GM21528 (cell line): Measurements from ENCODE around the gene MSI1.

ENCODE experiments used
- ATAC-seq: cut with Tn5 transposase; IDR thresholded peaks from one replicate; pipeline ENCODE4 v1.9.1; 2021; ENCODE audit warnings: mild to moderate bottlenecking, moderate library complexity; ENCODE audit not compliant: unreplicated experiment, low FRiP score

MSI1 gene

DNA sequence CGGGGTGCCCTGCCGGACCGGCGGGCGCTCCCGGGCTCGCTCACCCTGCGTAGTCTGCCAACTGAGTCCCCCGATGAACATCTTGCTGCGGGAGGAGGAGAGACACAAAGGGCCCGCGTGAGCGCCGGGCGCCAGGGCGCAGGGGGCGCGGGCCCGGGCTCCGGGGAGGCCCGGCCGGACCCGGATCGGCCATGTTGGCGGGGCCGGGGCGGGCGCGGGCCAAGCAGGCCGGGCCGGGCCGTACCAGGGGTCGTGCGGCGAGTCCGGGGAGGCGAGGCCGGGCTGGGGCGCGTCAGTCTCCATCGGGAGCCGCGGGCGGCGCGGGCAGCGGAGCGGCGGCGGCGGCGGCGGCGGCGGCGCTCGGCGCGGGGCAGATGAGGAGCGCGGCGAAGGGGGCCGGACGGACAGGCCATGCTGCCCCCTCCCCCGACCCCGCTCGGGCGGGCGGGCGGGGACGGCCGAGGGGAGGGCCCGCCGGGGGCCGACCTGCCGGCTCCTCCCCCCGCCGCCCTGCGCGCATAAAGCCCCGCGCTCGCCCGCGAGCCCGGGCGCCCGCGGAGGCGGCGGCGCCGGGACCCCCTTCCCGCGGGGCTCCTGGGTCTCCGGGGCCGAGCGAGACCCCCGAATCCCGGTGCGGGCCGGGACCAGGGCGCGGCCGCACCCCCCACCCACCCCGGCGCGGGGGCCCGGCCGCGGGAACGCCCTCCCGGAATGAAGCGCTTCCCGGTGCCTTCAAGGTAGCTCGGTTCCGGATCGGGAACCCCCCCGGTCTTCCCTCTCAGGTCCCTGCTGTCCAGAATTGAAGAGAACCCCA lies at the start of gene MSI1:
Gene MSI1 (minus strand): TSS at position 376 of the 814 bp plus-strand sequence. CDS start 73 bp downstream, at position 303.
- no peak for ATAC-seq

- no peak for ATAC-seq
Observed at GRCh38 chr12:120417917-120418580, 49.1 kb upstream of the MSI1 start.

- no peak for ATAC-seq
Observed at GRCh38 chr12:120416490-120417216, 47.7 kb upstream of the MSI1 start.

DNA sequence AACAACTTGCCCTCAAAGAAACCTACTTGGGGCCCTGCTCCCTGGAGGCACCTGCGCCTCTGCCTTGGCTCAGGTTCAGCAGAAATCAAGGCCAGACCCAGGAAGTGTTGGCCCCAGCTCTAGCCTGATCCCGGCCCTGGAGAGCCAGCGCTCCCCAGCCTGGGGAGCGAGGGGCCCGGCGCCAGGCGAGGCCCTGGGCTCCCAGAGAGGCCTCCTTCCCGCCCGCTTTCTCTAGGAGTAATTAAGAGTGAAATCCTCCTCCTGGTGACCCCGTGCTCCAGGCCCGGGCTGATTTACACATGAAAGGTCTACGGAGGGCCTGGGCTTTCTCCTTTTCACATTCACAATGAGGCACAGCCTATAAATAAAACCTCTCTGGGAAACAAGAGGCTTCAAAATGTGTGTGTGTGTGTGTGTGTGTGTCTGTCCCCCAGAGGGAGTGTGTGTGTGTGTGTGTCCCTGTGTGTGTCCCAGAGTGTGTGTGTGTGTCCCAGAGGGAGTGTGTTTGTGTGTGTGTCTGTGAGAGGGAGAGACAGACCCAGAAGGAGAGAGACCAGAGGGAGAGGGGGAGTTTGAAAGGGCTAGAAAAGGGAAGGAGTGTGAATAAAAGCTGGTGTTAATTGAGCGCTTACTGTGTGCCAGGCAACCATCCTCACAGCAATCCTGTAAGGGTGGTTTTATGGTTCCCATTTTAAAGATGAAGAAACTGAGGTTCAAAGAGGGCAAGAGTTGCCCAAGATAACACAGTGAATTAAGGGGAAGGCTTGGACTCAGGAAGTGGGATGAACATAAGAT lies 45.1 kb upstream of the MSI1 start:
- no peak for ATAC-seq

DNA sequence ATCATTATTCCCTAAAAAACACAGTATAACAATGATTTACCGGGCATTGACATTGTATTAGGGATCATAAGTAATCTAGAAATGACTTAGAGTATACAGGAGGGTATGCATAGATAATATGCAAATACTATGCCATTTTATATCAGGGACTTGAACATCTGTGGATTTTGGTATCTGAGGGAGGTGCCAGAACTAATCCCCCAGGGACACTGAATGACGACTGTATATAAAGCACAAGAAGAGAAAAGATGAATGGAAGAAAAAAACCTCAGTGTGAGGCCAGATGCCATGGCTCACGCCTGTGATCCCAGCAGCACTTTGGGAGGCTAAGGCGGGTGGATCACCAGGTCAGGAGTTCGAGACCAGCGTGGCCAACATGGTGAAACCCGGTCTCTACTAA lies 43.5 kb upstream of the MSI1 start:
- no peak for ATAC-seq

DNA sequence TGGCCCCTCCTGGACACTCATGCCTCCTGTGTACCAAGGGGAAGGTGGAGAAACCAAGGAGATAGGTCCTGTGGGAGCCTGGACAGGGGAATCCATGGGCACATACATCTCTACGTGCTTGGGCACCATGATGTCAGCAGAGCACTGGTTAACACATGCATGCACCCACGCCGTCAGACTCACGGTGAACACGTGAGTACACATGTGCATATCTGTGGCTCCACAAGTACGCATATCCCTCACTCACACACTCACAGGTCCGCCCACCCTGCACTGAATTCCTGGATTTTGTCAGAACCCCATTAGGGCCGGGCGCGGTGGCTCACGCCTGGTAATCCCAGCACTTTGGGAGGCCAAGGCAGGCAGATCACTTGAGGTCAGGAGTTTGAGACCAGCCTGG lies 39.8 kb upstream of the MSI1 start:
- no peak for ATAC-seq

DNA sequence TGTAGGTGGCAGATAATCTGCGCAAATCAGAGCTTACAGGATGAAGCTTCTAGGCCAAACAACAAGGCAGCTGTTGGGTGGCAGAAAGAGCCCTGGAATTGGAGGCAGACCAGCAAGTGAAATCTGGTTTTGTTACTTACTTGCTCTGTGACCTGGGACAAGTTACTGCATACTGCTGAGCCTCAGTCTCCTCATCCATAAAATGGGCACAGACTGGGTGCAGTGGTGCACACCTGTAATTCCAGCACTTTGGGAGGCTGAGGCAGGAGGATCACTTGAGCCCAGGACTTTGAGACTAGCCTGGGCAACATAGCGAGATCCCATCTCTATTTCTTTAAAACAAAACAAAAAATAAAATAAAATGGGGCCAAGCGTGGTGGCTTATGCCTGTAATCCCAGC lies 37.6 kb upstream of the MSI1 start:
- ATAC-seq: no peak

DNA sequence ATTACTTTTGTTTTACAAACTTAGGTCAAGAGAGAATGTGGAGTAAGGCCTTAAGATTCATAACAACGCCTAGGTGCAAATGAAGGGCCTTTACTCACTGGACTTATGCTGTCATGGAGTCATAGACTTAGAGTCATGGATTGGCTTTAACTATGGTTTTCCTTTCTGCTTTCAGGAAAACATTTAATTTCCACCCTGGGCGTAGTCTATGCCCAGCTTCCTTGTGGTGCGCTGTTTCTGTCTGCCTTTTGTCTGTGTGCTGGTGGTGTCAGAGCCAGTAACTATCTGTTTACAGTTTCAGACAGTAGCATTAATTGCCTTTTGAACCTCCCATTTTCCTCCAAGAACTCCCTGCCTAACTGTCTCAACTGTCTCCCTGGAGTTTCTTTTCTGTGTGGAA lies 37.1 kb upstream of the MSI1 start:
- ATAC-seq: no peak

GRCh38 chr12:120404271-120404670 lies 35.3 kb upstream of the MSI1 start:
- no peak for ATAC-seq

DNA sequence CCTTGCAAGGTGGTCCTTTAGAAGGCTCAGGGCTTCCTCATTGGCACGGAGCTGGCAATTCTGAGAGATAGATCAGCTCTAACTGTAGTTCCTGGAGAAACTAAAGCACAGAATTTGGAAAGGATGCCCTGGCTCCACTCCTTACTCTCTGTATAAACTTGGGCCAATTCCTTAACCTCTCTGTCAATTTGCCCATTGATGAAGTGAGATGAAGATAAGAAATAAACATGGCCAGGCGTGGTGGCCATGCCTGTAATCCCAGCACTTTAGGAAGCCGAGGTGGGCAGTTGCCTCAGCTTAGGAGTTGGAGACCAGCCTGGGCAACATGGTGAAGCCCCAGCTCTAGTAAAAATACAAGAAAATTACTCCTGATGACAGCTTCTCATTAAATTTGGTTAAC lies 34.9 kb upstream of the MSI1 start:
- ATAC-seq: no peak

DNA sequence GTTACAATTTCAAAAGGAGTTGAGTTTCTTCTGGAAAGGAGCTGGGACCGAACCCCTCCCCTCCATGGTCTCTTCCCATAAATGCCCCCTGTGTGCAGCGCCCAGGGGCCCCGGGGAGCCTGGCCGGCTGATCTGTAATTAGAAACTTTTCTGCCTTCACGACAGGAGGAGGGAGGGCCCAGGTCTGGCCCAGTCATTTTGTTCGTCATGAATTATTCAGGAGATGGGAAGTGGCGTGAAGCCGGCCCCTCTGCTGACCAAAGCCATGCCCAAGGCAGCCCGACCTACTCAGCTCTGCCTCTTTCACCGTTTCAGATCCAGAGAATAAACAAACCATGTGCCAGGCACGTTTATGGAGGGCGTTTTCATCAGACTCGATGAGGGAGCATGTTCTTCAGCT lies 33.3 kb upstream of the MSI1 start:
- ATAC-seq: no peak

DNA sequence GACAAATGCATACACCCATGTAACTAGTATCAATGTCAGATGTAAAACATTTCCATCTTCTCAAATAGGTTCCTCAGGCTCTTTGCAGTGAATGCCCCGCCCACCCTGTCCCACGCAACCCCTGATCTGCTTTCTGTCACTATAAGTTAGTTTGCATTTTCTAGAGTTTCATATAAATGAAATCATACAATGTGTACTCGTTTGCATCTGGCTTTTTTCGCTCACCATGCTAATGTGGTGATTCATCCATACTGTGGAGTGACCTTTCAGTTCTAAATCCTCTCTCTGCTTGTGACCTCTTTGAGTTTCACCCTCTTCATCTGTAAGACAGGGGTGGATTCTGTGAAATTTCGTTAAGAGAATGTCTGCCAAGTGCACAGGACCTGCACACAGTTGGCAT lies 30.6 kb upstream of the MSI1 start:
- ATAC-seq: no peak

- ATAC-seq: no peak
Observed at GRCh38 chr12:120397824-120398540, 29.0 kb upstream of the MSI1 start.

DNA sequence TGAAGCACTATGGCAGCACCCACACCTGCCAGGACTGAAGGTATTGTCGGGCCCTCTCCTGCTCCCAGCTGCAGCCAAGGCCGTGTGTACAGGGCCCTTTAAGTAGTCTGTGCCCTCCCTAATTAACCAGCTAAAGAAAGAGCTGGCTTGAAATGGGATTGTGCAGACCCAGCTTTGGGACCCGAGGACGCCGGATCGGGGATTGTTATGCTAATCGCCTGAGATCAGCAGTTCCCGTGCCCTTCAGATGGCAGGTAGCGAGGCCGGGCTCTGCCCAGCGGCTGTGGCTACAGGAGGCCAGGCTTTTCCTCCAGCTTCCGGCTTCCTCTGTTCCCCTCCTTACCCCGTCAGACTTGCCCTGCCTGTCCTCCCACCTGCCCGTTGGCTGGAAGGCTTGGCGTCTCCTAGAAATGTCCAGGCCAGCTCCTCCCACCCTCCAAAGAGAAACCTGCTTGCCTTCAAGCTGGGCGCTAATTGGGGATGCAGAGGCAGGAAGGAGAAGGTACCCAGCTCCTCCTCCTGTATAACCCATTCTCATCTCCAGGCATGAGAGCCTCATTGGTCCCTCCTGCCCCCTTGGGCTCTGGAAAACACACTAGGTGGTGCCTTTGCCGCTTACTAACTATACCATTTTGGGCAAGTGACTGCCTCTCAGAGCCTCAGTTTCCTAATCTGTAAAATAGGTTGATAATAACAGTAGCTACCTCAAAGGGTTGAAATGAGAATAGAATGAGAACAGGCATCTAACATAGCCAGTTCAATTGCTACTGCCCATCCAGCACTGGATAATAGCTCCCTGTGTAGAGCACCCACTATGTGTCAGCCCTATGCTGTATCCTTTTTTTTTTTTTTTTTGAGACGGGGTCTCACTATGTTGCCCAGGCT lies 25.8 kb upstream of the MSI1 start:
- ATAC-seq: no peak

DNA sequence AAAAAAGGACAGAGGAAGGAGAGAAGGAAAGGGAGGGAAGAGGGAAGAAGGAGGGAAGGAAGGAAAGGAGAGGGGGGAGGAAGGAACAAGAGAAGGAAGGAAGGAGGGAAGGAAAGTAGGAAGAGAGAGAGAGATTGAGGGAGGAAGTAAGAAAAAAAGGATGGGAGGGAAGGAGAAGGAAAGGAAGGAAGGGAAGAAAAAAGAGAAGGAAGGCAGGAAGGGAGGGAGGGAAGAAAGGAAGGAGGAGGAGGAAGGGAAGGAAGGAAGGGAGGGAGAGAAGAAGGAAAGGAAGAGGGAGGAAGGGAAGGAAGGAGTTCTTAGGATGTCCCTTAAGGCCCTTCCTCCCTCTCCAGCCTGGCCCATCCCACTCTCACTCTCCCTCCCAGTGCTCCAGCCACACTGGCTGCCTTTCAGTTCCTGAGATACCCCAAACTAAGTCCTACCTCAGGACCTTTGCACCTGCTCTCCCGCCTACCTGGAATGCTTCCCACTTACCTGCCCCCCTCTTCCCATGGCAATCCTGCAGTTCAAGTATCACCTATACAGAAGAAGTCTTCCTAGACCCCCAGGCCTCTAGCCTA lies 21.7 kb upstream of the MSI1 start:
- no peak for ATAC-seq

- ATAC-seq: no peak
Observed at GRCh38 chr12:120388691-120389481, 19.9 kb upstream of the MSI1 start.

- no peak for ATAC-seq
Observed at GRCh38 chr12:120381752-120382419, 12.9 kb upstream of the MSI1 start.
